Endothelial cell of umbilical vein (primary cell): Measurements from ENCODE around the gene TBC1D8. TPM values are rescaled to one million over a fixed set of nuclear protein-coding genes. Genes with fewer than 3 reads are reported as not detected.

Experiments used
- BruUV-seq: library from RNA; stranded (reverse); fragments of 400-500 nt; replicated peaks from 2 replicates; lab custom pipeline; 2021; lab: Mats Ljungman, UMichigan
- CTCF ChIA-PET: fragments of 300-600, 350-600 bp; sonication (Branson Sonifier 250); formaldehyde crosslinking; loops from one replicate; lab custom pipeline; 2021; ENCODE audit warnings: antibody characterized with exemption, inconsistent platforms; lab: Charles Lee
- POLR2A ChIA-PET: fragments of 300-600, 350-600 bp; sonication (Branson Sonifier 250); formaldehyde crosslinking; loops from one replicate; lab custom pipeline; 2021; ENCODE audit warnings: antibody characterized with exemption, inconsistent platforms; lab: Charles Lee
- DNase-seq: peaks from one replicate; pipeline ENCODE4 v3.0.0-alpha.2; 2011; ENCODE audit warnings: low read depth, low spot score
- FAIRE-seq: peaks from 2 replicates; lab custom pipeline; 2011; peaks lifted over from hg19 to GRCh38; lab: Jason Lieb, UNC
- H2AFZ ChIP-seq: 2 replicates; pipeline ENCODE4 v1.6.0; 2012; ENCODE audit warnings: low read depth, low read length, control low read depth, inconsistent platforms
- H3K27ac ChIP-seq: 2 replicates; pipeline ENCODE4 v1.5.1; 2011; ENCODE audit warnings: low read depth, mild to moderate bottlenecking, control low read depth, low read length, moderate library complexity; ENCODE audit not compliant: insufficient read depth
- H3K27me3 ChIP-seq, 2 experiments: 2 replicates each; pipeline versions ENCODE4 v1.6.0 to v1.6.1; 2011; ENCODE audit warnings: low read length in 2 of 2, mixed read lengths in 1 of 2; ENCODE audit not compliant: control insufficient read depth in 2 of 2, insufficient read depth in 2 of 2
- H3K36me3 ChIP-seq, 2 experiments: 2 replicates in 1 of 2; 3 replicates in 1 of 2; pipeline ENCODE4 v1.5.1; 2011; ENCODE audit warnings: low read length in 2 of 2, mild to moderate bottlenecking in 1 of 2, moderate library complexity in 1 of 2; ENCODE audit not compliant: control insufficient read depth in 2 of 2, insufficient read depth in 2 of 2; ENCODE audit errors: extremely low read depth in 1 of 2
- H3K4me1 ChIP-seq: 3 replicates; pipeline ENCODE4 v1.5.1; 2011; ENCODE audit warnings: mild to moderate bottlenecking, low read length; ENCODE audit not compliant: control insufficient read depth, insufficient read depth; ENCODE audit errors: extremely low read depth
- H3K4me2 ChIP-seq: 2 replicates; pipeline ENCODE4 v1.6.1; 2011; ENCODE audit warnings: low read length, control low read depth, mixed read lengths; ENCODE audit not compliant: insufficient read depth
- H3K4me3 ChIP-seq, 3 experiments: fragments of 200-600 bp in 1 of 3; sonication (generic), shearing (Covaris generic) in 1 of 3; replicated peaks in 1 of 3; 2 replicates each; pipeline ENCODE4 v1.5.1; 2011 to 2016; ENCODE audit warnings: control low read depth in 3 of 3, low read length in 3 of 3, mild to moderate bottlenecking in 2 of 3, inconsistent platforms in 1 of 3, low read depth in 1 of 3, moderate library complexity in 1 of 3; ENCODE audit not compliant: insufficient read depth in 1 of 3
- H3K79me2 ChIP-seq: 2 replicates; pipeline ENCODE4 v1.6.0; 2012; ENCODE audit warnings: low read length, inconsistent platforms; ENCODE audit not compliant: control insufficient read depth, insufficient read depth
- H3K9ac ChIP-seq: replicated peaks from 2 replicates; pipeline ENCODE3; 2011; ENCODE audit warnings: low read length, control low read depth; ENCODE audit not compliant: insufficient read depth; ENCODE audit errors: extremely low read depth
- H3K9me1 ChIP-seq: replicated peaks from 3 replicates; pipeline ENCODE4 v1.6.0; 2011; ENCODE audit warnings: mild to moderate bottlenecking, low read length; ENCODE audit not compliant: control insufficient read depth, insufficient read depth; ENCODE audit errors: extremely low read depth
- H3K9me3 ChIP-seq: replicated peaks from 2 replicates; pipeline ENCODE4 v1.5.1; 2012; ENCODE audit warnings: low read length, inconsistent platforms; ENCODE audit not compliant: control insufficient read depth, insufficient read depth
- H4K20me1 ChIP-seq: replicated peaks from 2 replicates; pipeline ENCODE3; 2011; ENCODE audit warnings: mild to moderate bottlenecking, low read length; ENCODE audit not compliant: control insufficient read depth, insufficient read depth; ENCODE audit errors: extremely low read depth
- CTCF ChIP-seq, 2 donors: IDR thresholded peaks; 1 replicate in 1 of 2; 2 replicates in 1 of 2; pipeline ENCODE4 v1.5.1; 2011; ENCODE audit warnings: low read length in 2 of 2, mild to moderate bottlenecking in 2 of 2, moderate library complexity in 2 of 2, control low read depth in 1 of 2, inconsistent platforms in 1 of 2, low read depth in 1 of 2; ENCODE audit not compliant: insufficient read depth in 1 of 2; ENCODE audit errors: extremely low read depth in 1 of 2
- EZH2 ChIP-seq: IDR thresholded peaks from 2 replicates; pipeline ENCODE4 v1.6.1; 2012; ENCODE audit warnings: borderline replicate concordance, low read depth, mild to moderate bottlenecking, moderate library complexity, low read length, inconsistent platforms; ENCODE audit not compliant: severe bottlenecking
- FOS ChIP-seq: IDR thresholded peaks from 2 replicates; pipeline ENCODE4 v1.6.1; 2011; ENCODE audit warnings: mild to moderate bottlenecking, low read length, moderate library complexity, borderline replicate concordance; ENCODE audit not compliant: insufficient read depth
- GATA2 ChIP-seq: IDR thresholded peaks from 2 replicates; pipeline ENCODE4 v1.7.0; 2011; ENCODE audit warnings: low read depth, mild to moderate bottlenecking, moderate library complexity, mixed read lengths, low read length; ENCODE audit not compliant: insufficient read length, insufficient read depth
- JUN ChIP-seq: IDR thresholded peaks from 2 replicates; pipeline ENCODE4 v1.6.1; 2011; ENCODE audit warnings: borderline replicate concordance, low read depth; ENCODE audit not compliant: insufficient read length, insufficient read depth
- MYC ChIP-seq: IDR thresholded peaks from one replicate; pipeline ENCODE4 v1.6.1; 2011; ENCODE audit warnings: mild to moderate bottlenecking, low read depth, low read length
- POLR2A ChIP-seq: IDR thresholded peaks from 2 replicates; pipeline ENCODE4 v1.6.1; 2012; ENCODE audit warnings: low read depth, mild to moderate bottlenecking, control low read depth, low read length
- POLR2AphosphoS5 ChIP-seq: IDR thresholded peaks from 2 replicates; pipeline ENCODE4 v1.6.1; 2012; ENCODE audit warnings: low read depth, mild to moderate bottlenecking, control low read depth, low read length, moderate library complexity; ENCODE audit not compliant: insufficient read depth
- dilution Hi-C: fragments of 300-500 bp; cut with MboI; formaldehyde crosslinking; loops from one replicate; pipeline ENCODE4 v1.15.0; 2019; ENCODE audit warnings: low sequenced_read_pairs; ENCODE audit not compliant: extremely low pct_ligation_motif_present
- intact Hi-C: fragments of 100-400 bp; cut with micrococcal nuclease; formaldehyde crosslinking; loops from one replicate; pipeline ENCODE4 v1.10.0; 2022
- polyA plus RNA-seq, 4 experiments: library from polyadenylated mRNA; depleted of rRNA in 3 of 4; stranded (reverse) in 3 of 4; unstranded in 1 of 4; fragments of >200 nt; gene quantifications; 2 replicates each; pipeline versions ENCODE4 v1.2.1 to v1.2.3, GENCODE V29; 2011 to 2012; ENCODE audit warnings: missing spikeins in 1 of 4
- total RNA-seq: library from RNA; stranded (reverse); gene quantifications from 2 replicates; pipeline ENCODE4 v1.2.3, GENCODE V29; 2021
- TF ChIP-seq, protein P1 (sequence below): IDR thresholded peaks from 2 replicates; pipeline ENCODE4 v1.6.1; 2011; ENCODE audit not compliant: insufficient read depth, insufficient read length

The TBC1D8 gene
- total and polyA plus RNA-seq, 2 donors (not counting 3 experiments of a cell fraction or from before 2014, with no cell fraction given): 28.5 to 32.1 TPM

GRCh38 chr2:100990166-100990565 is 161.0 kb downstream of the TBC1D8 start:
- Histone ChIP-seq H3K79me2 (no peaks in the 10 kb centered on the region), H3K36me3 (peaks cover 2 to 30% of the 10 kb centered on the region in 2 experiments), H3K27me3 (no peaks in the 10 kb centered on the region), H3K9me1 (no peaks in the 10 kb centered on the region), H3K9ac (no peak overlapping the region), H3K4me2 (no peak overlapping the region), H4K20me1 (no peaks in the 10 kb centered on the region), H3K4me3 (no peak overlapping the region), H3K4me1 (no peaks in the 10 kb centered on the region), H3K9me3 (no peaks in the 10 kb centered on the region), H2AFZ (no peak overlapping the region), H3K27ac (no peak overlapping the region)
- no peak for FAIRE-seq
- BruUV-seq: no TSS peak
- ChIA-PET CTCF (interaction anchor here (1.9 kb wide), 1 partner anchor 22 kb away, joined by 4 read pairs; no protein-coding TSS in a partner anchor), POLR2A (no interaction called here)
- TF ChIP-seq POLR2A (no peak), EZH2 (no peak), JUN (no peak), CTCF (IDR thresholded peaks at IDR 0.05; ENCODE audit: extremely low read depth in 1 of 2, insufficient read depth in 1 of 2, low read depth in 1 of 2, low read length in 2 of 2) (no peak), MYC (no peak), FOS (no peak), POLR2AphosphoS5 (no peak), GATA2 (no peak)
- TF ChIP-seq, protein P1, sequence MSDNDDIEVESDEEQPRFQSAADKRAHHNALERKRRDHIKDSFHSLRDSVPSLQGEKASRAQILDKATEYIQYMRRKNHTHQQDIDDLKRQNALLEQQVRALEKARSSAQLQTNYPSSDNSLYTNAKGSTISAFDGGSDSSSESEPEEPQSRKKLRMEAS: no peak
- intact Hi-C loops (no loop called here), dilution Hi-C loops (no loop called here)
- DNase-seq: no peak
